HepG2 (cell line): ENCODE data around the gene IHH. TPM values are rescaled to one million over a fixed set of nuclear protein-coding genes. Genes with fewer than 3 reads are reported as not detected.

Source experiments
- CBX2 ChIP-seq, 2 experiments: fragments of 200-600 bp in 1 of 2; sonication (generic); formaldehyde crosslinking in 1 of 2; IDR thresholded peaks; 2 replicates each; pipeline versions ENCODE4 v1.7.0 to v1.8.1; 2018 to 2022; ENCODE audit warnings: low read depth in 2 of 2, low read length in 1 of 2, mild to moderate bottlenecking in 1 of 2, missing genetic modification reagents in 1 of 2
- DPF2 ChIP-seq: sonication (generic); formaldehyde crosslinking; IDR thresholded peaks from 2 replicates; pipeline ENCODE4 v1.4.0; 2020; ENCODE audit warnings: mild to moderate bottlenecking, low read depth, missing genetic modification reagents, borderline replicate concordance
- E2F1 ChIP-seq: sonication (generic); formaldehyde crosslinking; IDR thresholded peaks from 2 replicates; pipeline ENCODE4 v1.5.0; 2020; ENCODE audit warnings: missing genetic modification reagents
- FOXO4 ChIP-seq: sonication (generic); formaldehyde crosslinking; conservative IDR thresholded peaks from 2 replicates; pipeline ENCODE4 v1.8.1; 2023; ENCODE audit warnings: missing genetic modification reagents
- IKZF5 ChIP-seq: IDR thresholded peaks from 2 replicates; pipeline ENCODE4 v1.6.1; 2018; ENCODE audit warnings: missing genetic modification reagents, mild to moderate bottlenecking, missing compliant biosample characterization
- IRF9 ChIP-seq: sonication (generic); formaldehyde crosslinking; IDR thresholded peaks from 2 replicates; pipeline ENCODE4 v1.8.0; 2022; ENCODE audit warnings: missing genetic modification reagents, mild to moderate bottlenecking, borderline replicate concordance
- NBN ChIP-seq: fragments of 450-650 bp; conservative IDR thresholded peaks from 2 replicates; pipeline ENCODE4 v1.6.1; 2017
- RFX1 ChIP-seq: fragments of 450-650 bp; IDR thresholded peaks from 2 replicates; pipeline ENCODE4 v1.6.1; 2017
- RORA ChIP-seq: sonication (generic); formaldehyde crosslinking; IDR thresholded peaks from 2 replicates; pipeline ENCODE4 v1.5.0; 2020; ENCODE audit warnings: mild to moderate bottlenecking, missing genetic modification reagents, moderate library complexity
- SNAPC5 ChIP-seq: sonication (generic); formaldehyde crosslinking; IDR thresholded peaks from 2 replicates; pipeline ENCODE4 v1.8.1; 2023; ENCODE audit warnings: mild to moderate bottlenecking, missing genetic modification reagents, borderline replicate concordance
- TARDBP ChIP-seq: sonication (generic); formaldehyde crosslinking; IDR thresholded peaks from 2 replicates; pipeline ENCODE4 v1.8.0; 2022; ENCODE audit warnings: mild to moderate bottlenecking, missing genetic modification reagents
- TCF7L2 ChIP-seq: IDR thresholded peaks from 2 replicates; pipeline ENCODE4 v1.6.1; 2011; ENCODE audit warnings: mild to moderate bottlenecking, low read depth, low read length, moderate library complexity
- TFAP4 ChIP-seq: sonication (generic); IDR thresholded peaks from 2 replicates; pipeline ENCODE4 v1.6.1; 2016; ENCODE audit warnings: low read depth, borderline replicate concordance
- TRIM24 ChIP-seq: sonication (generic); formaldehyde crosslinking; IDR thresholded peaks from 2 replicates; pipeline ENCODE4 v1.8.0; 2022; ENCODE audit warnings: mild to moderate bottlenecking, missing genetic modification reagents
- ZFP36L1 ChIP-seq: sonication (generic); formaldehyde crosslinking; IDR thresholded peaks from 2 replicates; pipeline ENCODE4 v1.8.0; 2022; ENCODE audit warnings: mild to moderate bottlenecking, missing genetic modification reagents, moderate library complexity
- ZNF136 ChIP-seq: sonication (generic); formaldehyde crosslinking; IDR thresholded peaks from 2 replicates; pipeline ENCODE4 v1.8.1; 2022; ENCODE audit warnings: low read depth, mild to moderate bottlenecking, moderate library complexity, missing genetic modification reagents
- ZNF143 ChIP-seq: sonication (generic); formaldehyde crosslinking; IDR thresholded peaks from 2 replicates; pipeline ENCODE4 v1.4.0; 2020; ENCODE audit warnings: missing genetic modification reagents
- ZNF710 ChIP-seq: sonication (generic); formaldehyde crosslinking; IDR thresholded peaks from 2 replicates; pipeline ENCODE4 v1.5.0; 2020; ENCODE audit warnings: mild to moderate bottlenecking, missing genetic modification reagents, borderline replicate concordance
- ZNF777 ChIP-seq: sonication (generic); formaldehyde crosslinking; IDR thresholded peaks from 2 replicates; pipeline ENCODE4 v1.4.0; 2020; ENCODE audit warnings: missing genetic modification reagents
- polyA plus RNA-seq, 8 experiments: library from polyadenylated mRNA; depleted of rRNA in 3 of 8; stranded (reverse) in 7 of 8; unstranded in 1 of 8; fragments of >200 nt; fragmentation: Illumina TruSeq in 4 of 8; extraction: Trizol in 4 of 8; gene quantifications; 2 replicates each; pipeline versions ENCODE4 v1.2.1 to v1.2.3, GENCODE V29; 2011 to 2016; ENCODE audit warnings: low read depth in 4 of 8, missing spikeins in 1 of 8, mixed read lengths in 1 of 8; ENCODE audit not compliant: insufficient read depth in 1 of 8
- total RNA-seq, 5 experiments: library from RNA; depleted of rRNA; stranded (reverse); fragments of >200 nt; fragmentation: Illumina TruSeq; extraction: Trizol; gene quantifications; 2 replicates each; pipeline ENCODE4 v1.2.3, GENCODE V29; 2016; ENCODE audit warnings: low read depth in 1 of 5

IHH gene
- total and polyA plus RNA-seq, 2 of the 13 experiments (the other 11 are each of a cell fraction or from before 2014, with no cell fraction given) = 0.42 TPM; not detected in 1

GRCh38 chr2:219057709-219058540, 2.8 kb downstream of the IHH start (continued):
- TF ChIP-seq ZNF710 (CRISPR knock-in tag) (no peak), ZNF143 (CRISPR knock-in tag) (no peak), NBN (no peak), IRF9 (peak; percentile 82; the same call in 1 of the 2 replicates), ZNF136 (CRISPR knock-in tag) (no peak), IKZF5 (CRISPR knock-in tag) (peak; percentile 44; the same call in 1 of the 2 replicates), TRIM24 (CRISPR knock-in tag) (no peak), ZFP36L1 (CRISPR knock-in tag) (no peak), TARDBP (CRISPR knock-in tag) (no peak), SNAPC5 (CRISPR knock-in tag) (no peak), E2F1 (CRISPR knock-in tag) (no peak), ZNF777 (CRISPR knock-in tag) (no peak), DPF2 (CRISPR knock-in tag) (0 out of 2 replicates have a peak, but pooled peaks have one; percentile 16), TFAP4 (no peak), CBX2 (IDR thresholded peaks at IDR 0.05; ENCODE audit: low read depth, low read length) (no peak), CBX2 (CRISPR knock-in tag; IDR thresholded peaks at IDR 0.05; ENCODE audit: low read depth) (no peak), RFX1 (no peak), RORA (CRISPR knock-in tag) (no peak), TCF7L2 (no peak), FOXO4 (CRISPR knock-in tag) (no peak)
